GM12801 (cell line): ENCODE results near the gene CDS1.

Experiments
- CTCF ChIP-seq: IDR thresholded peaks from one replicate; pipeline ENCODE4 v1.5.1; 2011; ENCODE audit warnings: control low read depth; ENCODE audit not compliant: insufficient read length; ENCODE audit errors: extremely low read depth

CDS1 gene

DNA sequence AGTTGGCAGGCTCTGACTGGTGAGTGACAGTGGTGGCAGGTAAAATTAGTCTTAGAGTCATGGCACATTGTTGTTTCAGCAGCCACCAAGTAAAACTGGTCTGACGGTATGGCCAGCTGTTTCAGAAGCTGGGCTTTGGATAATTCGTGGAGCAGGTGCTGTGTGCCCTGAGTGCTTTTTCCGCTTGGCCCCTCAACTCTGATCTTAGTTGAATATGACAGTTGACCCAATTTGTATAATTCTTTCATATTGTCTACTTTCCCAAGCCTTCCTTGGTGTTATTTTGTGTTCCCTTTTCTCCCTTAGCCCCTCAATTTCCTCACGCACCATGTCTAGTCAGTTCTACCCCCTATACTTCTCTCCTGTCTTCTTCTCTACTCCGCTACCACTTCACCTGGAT, 32.0 kb downstream of the CDS1 start:
- TF ChIP-seq CTCF, result no peak

GRCh38 chr4:84615355-84615754, 32.4 kb downstream of the CDS1 start:
- TF ChIP-seq CTCF, result no peak

DNA sequence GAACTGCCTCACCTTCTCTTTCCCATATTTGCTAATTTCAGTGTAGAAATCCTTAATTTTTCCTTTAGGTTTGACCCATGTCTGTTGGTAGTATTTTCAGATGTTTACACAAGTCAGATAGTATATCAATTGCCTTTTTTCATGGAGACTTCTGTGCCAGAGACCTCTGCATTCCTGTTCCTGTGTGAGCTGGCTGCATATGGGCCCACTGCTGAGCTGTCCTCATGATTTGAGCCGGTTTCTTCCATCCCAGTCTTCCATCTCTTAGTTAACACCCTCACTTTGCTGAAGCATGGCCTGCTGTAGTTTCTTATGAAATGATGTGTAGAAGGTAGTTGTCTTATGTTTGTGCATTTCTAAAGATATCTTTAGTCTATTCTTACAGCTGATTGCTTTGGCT, 40.0 kb downstream of the CDS1 start:
- TF ChIP-seq CTCF, result no peak

- no peak for TF ChIP-seq CTCF
Measured at GRCh38 chr4:84623661-84624060, 40.7 kb downstream of the CDS1 start.

- no peak for TF ChIP-seq CTCF
Measured at GRCh38 chr4:84626673-84627072, 43.7 kb downstream of the CDS1 start.

DNA sequence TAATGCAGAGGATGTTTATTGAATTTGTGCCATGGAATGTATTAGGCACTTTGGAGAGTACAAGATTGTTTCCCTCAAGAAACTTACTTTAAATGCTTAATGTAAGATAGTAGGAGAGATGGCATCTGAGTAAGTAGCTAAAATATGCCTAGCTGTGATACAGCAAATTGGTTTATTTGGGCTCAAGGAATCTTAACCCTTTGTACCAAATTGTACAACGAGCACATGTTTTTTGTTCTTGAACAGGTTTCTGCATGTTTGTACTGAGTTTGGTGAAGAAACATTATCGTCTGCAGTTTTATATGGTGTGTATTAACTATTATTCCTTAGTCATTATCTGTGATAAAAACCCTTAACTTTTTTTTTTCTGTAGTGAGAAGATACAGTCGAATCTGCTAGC, 48.6 kb downstream of the CDS1 start:
- no peak for TF ChIP-seq CTCF

DNA sequence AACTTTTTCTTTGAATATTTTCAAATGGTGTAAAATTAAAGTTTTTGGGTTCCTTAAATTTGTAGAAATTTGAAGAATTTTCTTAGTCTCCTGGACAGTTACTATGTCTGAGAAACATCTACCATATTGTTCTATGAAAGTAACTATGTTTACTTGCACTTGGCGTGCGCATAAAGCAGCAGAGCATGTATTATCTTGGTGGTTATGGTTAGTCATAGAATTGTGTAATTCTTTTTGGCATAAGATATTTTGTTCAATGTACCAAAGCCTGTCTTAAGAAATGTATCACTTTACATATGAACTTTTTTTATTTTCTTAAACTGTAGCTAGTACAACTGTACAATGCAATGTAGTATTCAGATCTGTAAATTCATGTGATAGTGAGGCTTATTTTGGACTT, 49.2 kb downstream of the CDS1 start:
- TF ChIP-seq CTCF, result no peak

DNA sequence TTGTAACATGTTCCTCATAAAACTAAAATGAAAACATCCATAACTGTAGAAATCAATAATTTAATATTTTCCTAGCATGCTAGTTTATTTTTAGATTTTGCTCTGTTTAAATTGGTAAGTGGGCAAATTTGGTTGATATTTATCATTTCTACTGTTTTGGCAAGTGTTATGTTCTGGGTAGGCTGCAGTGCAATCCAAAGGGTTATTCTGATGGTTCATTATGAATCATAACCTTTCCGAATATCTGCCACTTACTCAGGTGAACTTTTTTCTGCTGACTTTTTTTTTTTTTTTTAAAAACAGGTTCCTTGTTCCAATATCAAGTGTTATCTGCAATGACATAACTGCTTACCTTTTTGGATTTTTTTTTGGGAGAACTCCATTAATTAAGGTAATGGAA, 52.0 kb downstream of the CDS1 start:
- no peak for TF ChIP-seq CTCF
